CD4-positive, alpha-beta T cell treated with Interleukin-15 for 1 hour (primary cell): ENCODE measurements around the gene PUDP.
"Not testable (repeated sequence)": the region's sequence is repeated elsewhere in the genome, so short reads cannot be mapped to it uniquely, and the experiment has no call there.

Experiments used
- DNase-seq: peaks from one replicate; pipeline ENCODE4 v3.0.0-alpha.2; 2020

Gene PUDP

GRCh38 chrX:7071390-7071789 is 76.6 kb downstream of the PUDP start:
- DNase-seq, result no peak

GRCh38 chrX:7069556-7069955 is 78.4 kb downstream of the PUDP start:
- no peak for DNase-seq

GRCh38 chrX:7068939-7069367 is 79.0 kb downstream of the PUDP start:
- no peak for DNase-seq

GRCh38 chrX:7067256-7067655 is 80.7 kb downstream of the PUDP start:
- DNase-seq, result no peak

- DNase-seq, result no peak
Measured at GRCh38 chrX:7065473-7065872, 82.5 kb downstream of the PUDP start.

- DNase-seq, result no peak
Measured at GRCh38 chrX:7062903-7063302, 85.0 kb downstream of the PUDP start.

- no peak for DNase-seq
Measured at GRCh38 chrX:7062276-7062675, 85.7 kb downstream of the PUDP start.

GRCh38 chrX:7061429-7061828 is 86.5 kb downstream of the PUDP start:
- DNase-seq, result no peak

- no peak for DNase-seq
Measured at GRCh38 chrX:7060444-7060843, 87.5 kb downstream of the PUDP start.

GRCh38 chrX:7059859-7060258 is 88.1 kb downstream of the PUDP start:
- DNase-seq, result no peak

GRCh38 chrX:7059214-7059838 is 88.6 kb downstream of the PUDP start:
- DNase-seq, result no peak

GRCh38 chrX:7055386-7056137 is 92.4 kb downstream of the PUDP start:
- no peak for DNase-seq

- DNase-seq, result no peak
Measured at GRCh38 chrX:7054219-7055216, 93.4 kb downstream of the PUDP start.

- no peak for DNase-seq
Measured at GRCh38 chrX:7052541-7052940, 95.4 kb downstream of the PUDP start.

- DNase-seq, result no peak
Measured at GRCh38 chrX:7050271-7050670, 97.7 kb downstream of the PUDP start.

- DNase-seq, result no peak
Measured at GRCh38 chrX:7047951-7048350, 100.0 kb downstream of the PUDP start.

- DNase-seq, result no peak
Measured at GRCh38 chrX:7045238-7045955, 102.6 kb downstream of the PUDP start.

- DNase-seq, result not testable (repeated sequence)
Measured at GRCh38 chrX:7043796-7044433, 104.0 kb downstream of the PUDP start.

GRCh38 chrX:7028246-7028645 is 119.7 kb downstream of the PUDP start:
- DNase-seq, result no peak

GRCh38 chrX:7027071-7027470 is 120.9 kb downstream of the PUDP start:
- no peak for DNase-seq

- DNase-seq, result not testable (repeated sequence)
Measured at GRCh38 chrX:7026365-7026764, 121.6 kb downstream of the PUDP start.

- DNase-seq, result no peak
Measured at GRCh38 chrX:7025471-7025870, 122.5 kb downstream of the PUDP start.
